Measurements from ENCODE around the gene SPATA46.

The SPATA46 gene

DNA sequence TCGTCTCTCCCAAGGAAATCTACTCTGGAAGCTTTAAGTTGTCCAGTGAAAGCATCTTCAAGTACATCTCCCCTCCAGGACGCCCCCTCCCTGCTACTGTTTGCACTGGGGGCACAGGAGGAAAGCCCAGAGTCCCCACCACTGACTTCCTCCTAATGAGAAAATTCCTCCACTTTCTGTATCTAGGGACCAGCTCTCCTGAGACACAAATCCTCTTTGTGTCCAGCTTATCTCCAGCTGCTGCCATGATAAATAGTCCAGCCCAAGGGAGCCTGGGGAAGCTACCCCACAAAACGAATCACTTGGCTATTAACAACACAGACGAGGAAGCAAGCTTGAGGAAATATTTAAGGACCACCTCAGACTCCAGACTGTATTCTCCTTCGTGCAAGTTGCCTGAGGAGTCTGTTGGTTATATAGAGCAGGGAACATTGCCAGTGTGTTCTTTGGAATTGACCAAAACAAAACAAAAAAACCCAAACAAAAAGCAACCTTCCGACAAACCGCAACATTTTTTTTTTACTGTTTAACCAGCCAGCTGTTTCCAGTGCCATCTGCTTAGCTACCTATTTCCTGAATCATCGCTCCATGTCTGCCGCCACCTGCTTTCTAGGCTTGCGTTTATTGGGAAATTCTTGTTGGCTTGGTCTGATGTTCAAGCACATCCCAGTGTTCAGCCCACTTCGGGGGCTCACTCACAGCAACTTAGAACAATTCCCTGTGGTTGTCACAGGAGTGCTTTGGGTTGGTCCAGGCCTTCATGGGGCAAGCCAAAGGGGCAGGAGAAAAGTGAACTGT is 12.6 kb upstream of the SPATA46 start:
- Histone ChIP-seq H3K4me3 (ENCODE audit: low read length) (no peak overlapping the region), H3K79me2 (ENCODE audit: control insufficient read depth, low read length) (no peaks in the 10 kb centered on the region), H3K9me2 (replicated peaks; ENCODE audit: control insufficient read depth, low read length) (no peaks in the 10 kb centered on the region), H3K36me3 (ENCODE audit: control insufficient read depth, low read length) (no peaks in the 10 kb centered on the region), H3K27ac (ENCODE audit: low read depth, low read length) (no peak overlapping the region), H4K20me1 (ENCODE audit: control insufficient read depth, insufficient read depth, low read depth, low read length) (no peaks in the 10 kb centered on the region), H3K9me3 (ENCODE audit: control insufficient read depth, insufficient read depth, low read length) (no peaks in the 10 kb centered on the region), H3F3A (ENCODE audit: control insufficient read depth, insufficient read depth) (no peaks in the 10 kb centered on the region), H3K4me1 (ENCODE audit: control insufficient read depth, low read length) (no peaks in the 10 kb centered on the region), H3K4me2 (ENCODE audit: low read length) (no peak overlapping the region), H3K27me3 (ENCODE audit: control insufficient read depth, low read length) (peaks cover 5% of the 10 kb centered on the region; the same call in 1 of the 2 replicates)
- TF ChIP-seq EZH2phosphoT487 (IDR thresholded peaks at IDR 0.05; ENCODE audit: borderline replicate concordance, low read length), result no peak

- Histone ChIP-seq H3K4me1 (ENCODE audit: control insufficient read depth, low read length) (no peaks in the 10 kb centered on the region), H3K27ac (ENCODE audit: low read depth, low read length) (no peak overlapping the region), H3K79me2 (ENCODE audit: control insufficient read depth, low read length) (no peaks in the 10 kb centered on the region), H3K27me3 (ENCODE audit: control insufficient read depth, low read length) (peaks cover 5% of the 10 kb centered on the region; the same call in 1 of the 2 replicates), H3K9me2 (replicated peaks; ENCODE audit: control insufficient read depth, low read length) (no peaks in the 10 kb centered on the region), H3K9me3 (ENCODE audit: control insufficient read depth, insufficient read depth, low read length) (no peaks in the 10 kb centered on the region), H3K4me2 (ENCODE audit: low read length) (no peak overlapping the region), H4K20me1 (ENCODE audit: control insufficient read depth, insufficient read depth, low read depth, low read length) (no peaks in the 10 kb centered on the region), H3K4me3 (ENCODE audit: low read length) (no peak overlapping the region), H3F3A (ENCODE audit: control insufficient read depth, insufficient read depth) (no peaks in the 10 kb centered on the region), H3K36me3 (ENCODE audit: control insufficient read depth, low read length) (no peaks in the 10 kb centered on the region)
- TF ChIP-seq EZH2phosphoT487 (IDR thresholded peaks at IDR 0.05; ENCODE audit: borderline replicate concordance, low read length), result no peak
- TF ChIP-seq, protein P1, sequence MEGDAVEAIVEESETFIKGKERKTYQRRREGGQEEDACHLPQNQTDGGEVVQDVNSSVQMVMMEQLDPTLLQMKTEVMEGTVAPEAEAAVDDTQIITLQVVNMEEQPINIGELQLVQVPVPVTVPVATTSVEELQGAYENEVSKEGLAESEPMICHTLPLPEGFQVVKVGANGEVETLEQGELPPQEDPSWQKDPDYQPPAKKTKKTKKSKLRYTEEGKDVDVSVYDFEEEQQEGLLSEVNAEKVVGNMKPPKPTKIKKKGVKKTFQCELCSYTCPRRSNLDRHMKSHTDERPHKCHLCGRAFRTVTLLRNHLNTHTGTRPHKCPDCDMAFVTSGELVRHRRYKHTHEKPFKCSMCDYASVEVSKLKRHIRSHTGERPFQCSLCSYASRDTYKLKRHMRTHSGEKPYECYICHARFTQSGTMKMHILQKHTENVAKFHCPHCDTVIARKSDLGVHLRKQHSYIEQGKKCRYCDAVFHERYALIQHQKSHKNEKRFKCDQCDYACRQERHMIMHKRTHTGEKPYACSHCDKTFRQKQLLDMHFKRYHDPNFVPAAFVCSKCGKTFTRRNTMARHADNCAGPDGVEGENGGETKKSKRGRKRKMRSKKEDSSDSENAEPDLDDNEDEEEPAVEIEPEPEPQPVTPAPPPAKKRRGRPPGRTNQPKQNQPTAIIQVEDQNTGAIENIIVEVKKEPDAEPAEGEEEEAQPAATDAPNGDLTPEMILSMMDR (IDR thresholded peaks at IDR 0.05; ENCODE audit: low read depth, low read length, poor library complexity, severe bottlenecking), result no peak
Observed at GRCh38 chr1:162388615-162389014, 12.0 kb upstream of the SPATA46 start.

- Histone ChIP-seq H3K4me1 (ENCODE audit: control insufficient read depth, low read length) (no peaks in the 10 kb centered on the region), H3K9me3 (ENCODE audit: control insufficient read depth, insufficient read depth, low read length) (no peaks in the 10 kb centered on the region), H3K27ac (ENCODE audit: low read depth, low read length) (no peak overlapping the region), H3K79me2 (ENCODE audit: control insufficient read depth, low read length) (no peaks in the 10 kb centered on the region), H3F3A (ENCODE audit: control insufficient read depth, insufficient read depth) (no peaks in the 10 kb centered on the region), H3K36me3 (ENCODE audit: control insufficient read depth, low read length) (no peaks in the 10 kb centered on the region), H3K4me3 (ENCODE audit: low read length) (no peak overlapping the region), H3K4me2 (ENCODE audit: low read length) (no peak overlapping the region), H3K27me3 (ENCODE audit: control insufficient read depth, low read length) (peaks cover 5% of the 10 kb centered on the region; the same call in 1 of the 2 replicates), H4K20me1 (ENCODE audit: control insufficient read depth, insufficient read depth, low read depth, low read length) (no peaks in the 10 kb centered on the region), H3K9me2 (replicated peaks; ENCODE audit: control insufficient read depth, low read length) (no peaks in the 10 kb centered on the region)
- TF ChIP-seq, protein P1 (IDR thresholded peaks at IDR 0.05; ENCODE audit: low read depth, low read length, poor library complexity, severe bottlenecking), result no peak
- no peak for TF ChIP-seq EZH2phosphoT487 (IDR thresholded peaks at IDR 0.05; ENCODE audit: borderline replicate concordance, low read length)
Observed at GRCh38 chr1:162388083-162388594, 11.5 kb upstream of the SPATA46 start.
